Measurements from ENCODE around the gene FGD5. TPM values are rescaled to one million over a fixed set of nuclear protein-coding genes. Genes with fewer than 3 reads are reported as not detected.

FGD5 gene
- total and polyA plus RNA-seq, 11 donors: 6.4 to 22.5 (median 14.9) TPM

DNA sequence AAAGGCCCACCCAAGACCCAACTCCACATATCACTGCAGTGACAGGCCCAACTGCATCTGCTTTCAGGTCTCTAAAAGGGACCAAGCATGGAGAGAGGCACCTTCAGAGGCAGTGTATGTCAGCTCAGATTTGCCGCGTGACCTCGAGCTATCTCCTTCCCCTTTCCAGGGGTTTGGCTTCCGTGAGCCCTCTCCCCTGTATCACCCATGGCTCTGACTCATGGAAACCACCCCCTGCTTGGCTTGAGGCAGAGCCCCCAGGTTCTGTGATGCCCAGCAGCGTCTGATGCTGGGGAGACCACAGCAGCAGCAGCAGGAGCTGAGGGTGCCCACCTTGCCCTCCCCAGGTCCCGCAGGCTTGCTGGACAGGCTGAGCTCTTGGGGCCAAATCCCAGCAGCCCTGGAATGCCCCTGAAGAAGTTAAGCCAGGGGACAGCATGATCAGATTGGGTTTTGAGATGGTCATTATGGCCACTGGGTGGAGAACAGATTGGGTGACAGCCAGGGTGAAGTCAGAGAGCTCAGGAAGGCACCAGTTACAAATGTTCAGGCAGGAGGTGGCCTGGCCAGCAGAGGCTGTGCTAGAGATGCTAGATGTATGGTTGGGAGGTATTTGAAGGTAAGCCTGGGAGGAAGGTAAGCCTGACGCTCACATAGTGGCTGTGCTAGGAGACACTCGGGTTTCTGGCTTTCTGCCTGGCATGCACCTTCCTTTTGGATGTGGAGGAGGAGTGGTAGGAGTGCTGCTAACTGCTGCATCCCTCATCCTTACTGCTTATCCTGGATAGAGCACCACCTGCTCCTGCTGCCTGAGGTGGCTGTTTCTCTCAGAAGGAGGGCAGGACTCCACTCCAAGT, 42.9 kb downstream of the FGD5 start:
- 50 to 61% (median 55%) methylated on average over 8 of the region's 8 CpGs for WGBS, 4 donors
- Histone ChIP-seq H3K4me3 (peak overlapping the region in 2 of 12 donors; percentile 1 to 10), H3K27me3 (no peaks in the 10 kb centered on the region), H3K36me3 (peaks cover 0 to 27% (median 3%) of the 10 kb centered on the region in 9 donors), H3K9me3 (no peaks in the 10 kb centered on the region), H3K4me1 (peaks cover 6 to 44% (median 31%) of the 10 kb centered on the region in 12 donors), H3K27ac (peak overlapping the region; percentile 31 to 88 (median 68))
- DNase-seq: peak in 1 of 5 donors; percentile 47
- intact Hi-C loops (cut with DNase I): loop anchor here in 4 of 10 donors (5.0 kb wide), 3 partner anchors 41 to 59 kb away; no protein-coding TSS in a partner anchor
- peak in 3 of 4 donors; percentile 18 to 64 (median 56) for ATAC-seq
- no peak for TF ChIP-seq POLR2A (IDR thresholded peaks at IDR 0.05)
- TF ChIP-seq, protein P1, sequence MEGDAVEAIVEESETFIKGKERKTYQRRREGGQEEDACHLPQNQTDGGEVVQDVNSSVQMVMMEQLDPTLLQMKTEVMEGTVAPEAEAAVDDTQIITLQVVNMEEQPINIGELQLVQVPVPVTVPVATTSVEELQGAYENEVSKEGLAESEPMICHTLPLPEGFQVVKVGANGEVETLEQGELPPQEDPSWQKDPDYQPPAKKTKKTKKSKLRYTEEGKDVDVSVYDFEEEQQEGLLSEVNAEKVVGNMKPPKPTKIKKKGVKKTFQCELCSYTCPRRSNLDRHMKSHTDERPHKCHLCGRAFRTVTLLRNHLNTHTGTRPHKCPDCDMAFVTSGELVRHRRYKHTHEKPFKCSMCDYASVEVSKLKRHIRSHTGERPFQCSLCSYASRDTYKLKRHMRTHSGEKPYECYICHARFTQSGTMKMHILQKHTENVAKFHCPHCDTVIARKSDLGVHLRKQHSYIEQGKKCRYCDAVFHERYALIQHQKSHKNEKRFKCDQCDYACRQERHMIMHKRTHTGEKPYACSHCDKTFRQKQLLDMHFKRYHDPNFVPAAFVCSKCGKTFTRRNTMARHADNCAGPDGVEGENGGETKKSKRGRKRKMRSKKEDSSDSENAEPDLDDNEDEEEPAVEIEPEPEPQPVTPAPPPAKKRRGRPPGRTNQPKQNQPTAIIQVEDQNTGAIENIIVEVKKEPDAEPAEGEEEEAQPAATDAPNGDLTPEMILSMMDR (IDR thresholded peaks at IDR 0.05): no peak

GRCh38 chr3:14862303-14862660, 43.5 kb downstream of the FGD5 start:
- intact Hi-C loops (cut with DNase I): loop anchor here in 4 of 10 donors (5.0 kb wide), 3 partner anchors 40 to 60 kb away; no protein-coding TSS in a partner anchor
- Histone ChIP-seq H3K27me3 (no peaks in the 10 kb centered on the region), H3K36me3 (peaks cover 0 to 28% (median 3%) of the 10 kb centered on the region in 9 donors), H3K4me1 (peaks cover 6 to 44% (median 31%) of the 10 kb centered on the region in 12 donors), H3K4me3 (no peak overlapping the region), H3K9me3 (no peaks in the 10 kb centered on the region), H3K27ac (peak overlapping the region in 8 of 12 donors; percentile 18 to 81 (median 70))
- WGBS, 4 donors: 78 to 89% (median 80%) methylated on average over 4 of the region's 4 CpGs
- no peak for ATAC-seq
- TF ChIP-seq, protein P1 (IDR thresholded peaks at IDR 0.05): no peak
- no peak for TF ChIP-seq POLR2A (IDR thresholded peaks at IDR 0.05)
- no peak for DNase-seq

DNA sequence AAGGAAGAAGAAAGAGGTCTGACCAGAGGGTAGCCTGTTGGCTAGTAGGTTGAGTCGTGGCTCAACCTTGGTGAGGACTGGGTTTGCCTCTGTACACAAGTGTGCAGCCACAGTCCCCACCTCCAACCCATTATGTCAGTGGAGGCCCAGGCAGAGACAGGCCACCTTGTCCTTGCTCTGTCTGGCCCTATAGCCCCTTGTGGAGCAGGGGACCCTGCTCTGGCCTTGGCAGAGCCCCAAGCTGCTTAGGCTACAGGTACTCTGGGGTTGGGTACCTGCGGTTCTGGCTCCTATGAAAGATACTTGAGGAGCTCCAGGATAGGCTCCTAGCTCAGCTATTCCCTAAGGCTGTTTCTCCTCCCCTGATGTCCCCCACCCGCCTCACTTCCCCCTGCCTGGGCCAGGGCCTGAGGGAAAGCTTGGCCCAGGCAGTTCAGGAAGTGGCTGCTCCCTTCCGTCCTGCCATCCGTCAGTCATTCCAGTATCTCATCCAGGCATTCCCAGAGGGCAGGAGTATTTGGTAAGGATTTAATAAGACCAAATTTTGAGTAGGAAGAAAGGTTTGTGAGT, 44.0 kb downstream of the FGD5 start:
- peak in 1 of 5 donors; percentile 51 for DNase-seq
- 50 to 59% (median 55%) methylated on average over 5 of the region's 5 CpGs for WGBS, 4 donors
- H3K4me1 ChIP-seq: peaks cover 6 to 46% (median 31%) of the 10 kb centered on the region in 12 donors
- peak in 3 of 4 donors; percentile 40 to 65 (median 62) for ATAC-seq
- H3K36me3 ChIP-seq: peaks cover 0 to 28% (median 3%) of the 10 kb centered on the region in 9 donors
- H3K9me3 ChIP-seq: no peaks in the 10 kb centered on the region
- H3K4me3 ChIP-seq: no peak overlapping the region
- TF ChIP-seq, protein P1 (IDR thresholded peaks at IDR 0.05): no peak
- no peak for TF ChIP-seq POLR2A (IDR thresholded peaks at IDR 0.05)
- H3K27me3 ChIP-seq: no peaks in the 10 kb centered on the region
- H3K27ac ChIP-seq: peak overlapping the region in 9 of 12 donors; percentile 13 to 81 (median 68)
- intact Hi-C loops (cut with DNase I): loop anchor here in 4 of 10 donors (5.0 kb wide), 3 partner anchors 40 to 60 kb away; no protein-coding TSS in a partner anchor

All from heart left ventricle (tissue), 16 donors.